G401 (cell line): ENCODE results near the gene PTPN4. TPM values are rescaled to one million over a fixed set of nuclear protein-coding genes. Genes with fewer than 3 reads are reported as not detected.

Experiments
- DNase-seq: peaks from one replicate; pipeline ENCODE4 v3.0.0-alpha.2; 2015; ENCODE audit warnings: low spot score
- in situ Hi-C: cut with HindIII; loops from 2 replicates; pipeline ENCODE4 v1.10.0; 2016; ENCODE audit warnings: low sequenced_read_pairs, mixed read lengths
- total RNA-seq: library from RNA; depleted of rRNA; stranded (reverse); fragments of >200 nt; shearing (Covaris generic); gene quantifications from 2 replicates; pipeline ENCODE4 v1.2.3, GENCODE V29; 2014

The PTPN4 gene
- total RNA-seq, 1 experiment from 2014 or later: 33.9 TPM

GRCh38 chr2:119728421-119728820, 31.3 kb upstream of the PTPN4 start:
- in situ Hi-C loops: no loop called here
- DNase-seq: no peak

- in situ Hi-C loops: no loop called here
- DNase-seq: no peak
These were observed 29.0 kb upstream of the PTPN4 start for GRCh38 chr2:119730671-119731177.

- in situ Hi-C loops: no loop called here
- no peak for DNase-seq
These were observed 27.7 kb upstream of the PTPN4 start for GRCh38 chr2:119731983-119732382.

- in situ Hi-C loops: no loop called here
- DNase-seq: no peak
These were observed 27.0 kb upstream of the PTPN4 start for GRCh38 chr2:119732601-119733164.

GRCh38 chr2:119734047-119734446, 25.7 kb upstream of the PTPN4 start:
- in situ Hi-C loops: no loop called here

GRCh38 chr2:119735565-119735964, 24.2 kb upstream of the PTPN4 start:
- in situ Hi-C loops: no loop called here
- peak; percentile 7 for DNase-seq

More at GRCh38 chr2:119734047-119734446, 25.7 kb upstream of the PTPN4 start:
- DNase-seq: peak; percentile 98

GRCh38 chr2:119736021-119736420, 23.7 kb upstream of the PTPN4 start:
- peak; percentile 63 for DNase-seq
- in situ Hi-C loops: no loop called here

- in situ Hi-C loops: no loop called here
- peak; percentile 91 for DNase-seq
These were observed 20.0 kb upstream of the PTPN4 start for GRCh38 chr2:119739580-119740255.

GRCh38 chr2:119741001-119741400, 18.7 kb upstream of the PTPN4 start:
- in situ Hi-C loops: no loop called here
- no peak for DNase-seq

- in situ Hi-C loops: no loop called here
These were observed 17.9 kb upstream of the PTPN4 start for GRCh38 chr2:119741868-119742267.

GRCh38 chr2:119744335-119744939, 15.3 kb upstream of the PTPN4 start:
- in situ Hi-C loops: no loop called here
- DNase-seq: no peak

More at GRCh38 chr2:119741868-119742267, 17.9 kb upstream of the PTPN4 start:
- no peak for DNase-seq

GRCh38 chr2:119745566-119745965, 14.2 kb upstream of the PTPN4 start:
- in situ Hi-C loops: no loop called here
- DNase-seq: no peak

- DNase-seq: no peak
- in situ Hi-C loops: no loop called here
These were observed 12.7 kb upstream of the PTPN4 start for GRCh38 chr2:119746836-119747686.

GRCh38 chr2:119748135-119748534, 11.6 kb upstream of the PTPN4 start:
- DNase-seq: no peak
- in situ Hi-C loops: no loop called here

- DNase-seq: no peak
- in situ Hi-C loops: no loop called here
These were observed 10.2 kb upstream of the PTPN4 start for GRCh38 chr2:119749477-119750012.

GRCh38 chr2:119751706-119752105, 8.0 kb upstream of the PTPN4 start:
- in situ Hi-C loops: no loop called here
- no peak for DNase-seq

- in situ Hi-C loops: no loop called here
- peak; percentile 80 for DNase-seq
These were observed 6.4 kb upstream of the PTPN4 start for GRCh38 chr2:119753041-119753929.

- in situ Hi-C loops: no loop called here
- DNase-seq: no peak
These were observed 5.8 kb upstream of the PTPN4 start for GRCh38 chr2:119753930-119754321.
